ENCODE measurements around the gene SGIP1.

- TF ChIP-seq CTCF (IDR thresholded peaks at IDR 0.05; ENCODE audit: low read depth, low read length, poor library complexity, severe bottlenecking), result no peak
- TF ChIP-seq EZH2phosphoT487 (IDR thresholded peaks at IDR 0.05; ENCODE audit: borderline replicate concordance, low read length), result no peak
Measured at GRCh38 chr1:66628926-66629325, 95.0 kb downstream of the SGIP1 start.

Measured in DOHH2 (cell line).